Hematopoietic multipotent progenitor cell (in vitro differentiated cells): Measurements from ENCODE around the gene ARHGEF5. TPM values are rescaled to one million over a fixed set of nuclear protein-coding genes. Genes with fewer than 3 reads are reported as not detected.
"Not testable (repeated sequence)": the region's sequence is repeated elsewhere in the genome, so short reads cannot be mapped to it uniquely, and the experiment has no call there.

Experiments used
- DNase-seq, 3 donors: peaks; one replicate each; pipeline ENCODE4 v3.0.0-alpha.2; 2011 to 2015; ENCODE audit warnings: low read depth in 2 of 3, low spot score in 2 of 3
- total RNA-seq: library from RNA; depleted of rRNA; stranded (reverse); fragments of >200 nt; gene quantifications from one replicate; pipeline ENCODE4 v1.2.3, GENCODE V29; 2012

ARHGEF5 gene
- total RNA-seq, 1 donor: 4.3 TPM

DNA sequence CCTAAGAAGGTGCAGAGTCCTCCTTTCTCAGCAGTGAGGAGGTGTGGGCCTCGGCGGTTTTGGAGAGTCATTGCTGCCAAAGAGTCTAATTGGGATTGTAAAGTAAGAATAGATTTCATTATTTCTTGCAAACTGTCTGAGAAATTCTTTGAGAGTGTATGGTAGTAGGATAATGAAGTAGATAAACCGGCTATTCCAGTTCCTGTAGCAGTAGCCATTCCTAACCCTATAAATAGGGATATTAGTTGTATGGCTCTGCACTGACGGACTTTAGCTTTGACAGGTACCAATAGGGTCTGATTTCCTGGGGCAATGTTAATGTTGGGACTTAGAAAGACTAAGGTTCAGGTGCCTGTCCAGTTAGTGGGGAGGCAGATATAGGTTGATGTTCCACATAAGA lies 63.7 kb downstream of the ARHGEF5 start:
- DNase-seq: not testable (repeated sequence)

DNA sequence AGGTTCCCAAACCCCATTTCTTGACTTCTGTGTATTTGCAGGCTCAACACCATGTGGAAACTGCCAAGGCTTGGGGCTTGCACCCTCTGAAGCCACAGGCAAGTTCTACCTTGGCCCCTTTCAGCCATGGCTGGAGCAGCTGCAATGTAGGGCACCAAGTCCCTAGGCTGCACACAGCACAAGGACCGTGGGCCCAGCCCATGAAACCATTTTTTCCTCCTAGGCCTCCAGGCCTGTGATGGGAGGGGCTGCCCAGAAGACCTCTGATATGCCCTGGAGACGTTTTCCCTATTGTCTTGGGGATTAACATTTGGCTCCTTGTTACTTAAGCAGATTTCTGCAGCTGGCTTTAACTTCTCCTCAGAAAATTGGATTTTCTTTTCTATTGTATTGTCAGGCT lies 72.3 kb downstream of the ARHGEF5 start:
- not testable (repeated sequence) for DNase-seq

DNA sequence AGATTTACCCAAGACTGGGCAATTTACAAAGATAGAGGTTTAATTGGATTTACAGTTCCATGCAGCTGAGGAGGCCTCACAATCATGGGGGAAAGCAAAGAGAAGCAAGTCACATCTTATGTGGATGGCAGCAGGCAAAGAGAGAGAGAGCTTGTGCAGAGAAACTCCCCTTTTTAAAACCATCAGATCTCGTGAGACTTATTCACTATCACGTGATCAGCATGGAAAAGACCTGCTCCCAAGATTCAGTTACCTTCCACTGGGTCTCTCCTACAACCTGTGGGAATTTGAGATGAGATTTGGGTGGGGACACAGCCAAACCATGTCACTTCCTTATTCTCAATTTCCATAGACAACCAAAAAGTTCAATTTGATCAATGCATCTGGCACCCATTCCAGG lies 73.2 kb downstream of the ARHGEF5 start:
- DNase-seq: no peak

Other genes starting within 250 kb of the ARHGEF5 start
- gene OR2A2, start 245.8 kb upstream of the ARHGEF5 start, total RNA-seq: not detected
- not detected for gene OR2A14, start 232.2 kb upstream of the ARHGEF5 start, total RNA-seq
- gene CTAGE4, start 171.9 kb upstream of the ARHGEF5 start, total RNA-seq: not detected
- gene ARHGEF35, start 159.6 kb upstream of the ARHGEF5 start, total RNA-seq: 0.54 TPM
- gene OR2A42, start 115.8 kb upstream of the ARHGEF5 start, total RNA-seq: under 0.01 TPM
- 2.7 TPM for gene OR2A7, start 90.6 kb upstream of the ARHGEF5 start, total RNA-seq
- 0.81 TPM for gene CTAGE8, start 86.1 kb upstream of the ARHGEF5 start, total RNA-seq
- 0.27 TPM for gene OR2A1, start 43.0 kb upstream of the ARHGEF5 start, total RNA-seq
- gene NOBOX, start 48.3 kb downstream of the ARHGEF5 start, total RNA-seq: not detected